Adipocyte (in vitro differentiated cells): ENCODE results near the gene TMPRSS6.

Experiments
- DNase-seq: peaks from one replicate; pipeline ENCODE4 v3.0.0-alpha.2; 2015; ENCODE audit warnings: low read depth
- H3K27me3 ChIP-seq: replicated peaks from 2 replicates; pipeline ENCODE4 v1.7.0; 2013; ENCODE audit warnings: mild to moderate bottlenecking, low read length, moderate library complexity; ENCODE audit not compliant: control insufficient read depth, insufficient read depth
- H3K36me3 ChIP-seq: 2 replicates; pipeline ENCODE4 v1.7.0; 2013; ENCODE audit warnings: low read length, mild to moderate bottlenecking, moderate library complexity; ENCODE audit not compliant: control insufficient read depth, insufficient read depth, severe bottlenecking
- H3K4me1 ChIP-seq: 2 replicates; pipeline ENCODE4 v1.7.0; 2013; ENCODE audit warnings: mild to moderate bottlenecking, low read length, moderate library complexity; ENCODE audit not compliant: control insufficient read depth, insufficient read depth
- H3K4me3 ChIP-seq: 2 replicates; pipeline ENCODE4 v1.7.0; 2013; ENCODE audit warnings: mild to moderate bottlenecking, low read length, moderate library complexity
- H3K9ac ChIP-seq: 2 replicates; pipeline ENCODE4 v1.7.0; 2013; ENCODE audit warnings: mild to moderate bottlenecking, low read length, moderate library complexity
- H3K9me3 ChIP-seq: 2 replicates; pipeline ENCODE4 v1.7.0; 2013; ENCODE audit warnings: mild to moderate bottlenecking, low read length, moderate library complexity; ENCODE audit not compliant: control insufficient read depth

Gene TMPRSS6

GRCh38 chr22:37028692-37029674 lies 80.5 kb downstream of the TMPRSS6 start:
- no peak for DNase-seq
- H3K36me3 ChIP-seq: peaks cover 60% of the 10 kb centered on the region

DNA sequence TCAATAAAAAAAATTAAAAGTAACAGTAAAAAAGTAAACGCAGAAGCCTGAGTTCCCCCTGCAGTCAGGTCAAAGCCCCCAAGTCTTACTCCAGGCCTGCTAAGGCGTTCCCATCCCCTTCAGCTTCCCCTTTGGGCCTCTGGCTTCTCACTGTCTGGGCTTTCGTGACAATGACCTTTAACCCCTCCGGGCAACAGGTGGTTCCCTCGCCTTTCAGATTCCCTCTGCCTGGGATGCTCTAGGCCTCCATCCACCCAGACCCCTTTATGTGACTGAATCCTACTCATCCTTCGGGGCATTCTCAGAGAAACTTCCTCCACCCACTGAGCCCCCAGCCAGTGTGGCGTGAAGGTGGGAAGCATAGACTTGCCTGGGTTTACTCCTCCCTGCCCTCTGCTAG lies 82.0 kb downstream of the TMPRSS6 start:
- H3K36me3 ChIP-seq: peaks cover 60% of the 10 kb centered on the region
- peaks cover 9% of the 10 kb centered on the region for H3K4me1 ChIP-seq
- H3K4me3 ChIP-seq: no peak overlapping the region
- no peak for DNase-seq
- H3K9me3 ChIP-seq: no peaks in the 10 kb centered on the region
- no peaks in the 10 kb centered on the region for H3K27me3 ChIP-seq
- H3K9ac ChIP-seq: no peak overlapping the region

More at GRCh38 chr22:37028692-37029674, 80.5 kb downstream of the TMPRSS6 start:
- Histone ChIP-seq H3K4me1 (peaks cover 18% of the 10 kb centered on the region), H3K27me3 (no peaks in the 10 kb centered on the region), H3K9me3 (no peaks in the 10 kb centered on the region), H3K9ac (no peak overlapping the region), H3K4me3 (no peak overlapping the region)

- H3K36me3 ChIP-seq: peaks cover 60% of the 10 kb centered on the region
- H3K4me1 ChIP-seq: no peaks in the 10 kb centered on the region
- H3K27me3 ChIP-seq: no peaks in the 10 kb centered on the region
- no peaks in the 10 kb centered on the region for H3K9me3 ChIP-seq
- H3K4me3 ChIP-seq: no peak overlapping the region
- no peak overlapping the region for H3K9ac ChIP-seq
- no peak for DNase-seq
These were observed 83.2 kb downstream of the TMPRSS6 start for GRCh38 chr22:37026325-37026724.

GRCh38 chr22:37025500-37026070 lies 83.9 kb downstream of the TMPRSS6 start:
- no peak for DNase-seq
- H3K9me3 ChIP-seq: no peaks in the 10 kb centered on the region

DNA sequence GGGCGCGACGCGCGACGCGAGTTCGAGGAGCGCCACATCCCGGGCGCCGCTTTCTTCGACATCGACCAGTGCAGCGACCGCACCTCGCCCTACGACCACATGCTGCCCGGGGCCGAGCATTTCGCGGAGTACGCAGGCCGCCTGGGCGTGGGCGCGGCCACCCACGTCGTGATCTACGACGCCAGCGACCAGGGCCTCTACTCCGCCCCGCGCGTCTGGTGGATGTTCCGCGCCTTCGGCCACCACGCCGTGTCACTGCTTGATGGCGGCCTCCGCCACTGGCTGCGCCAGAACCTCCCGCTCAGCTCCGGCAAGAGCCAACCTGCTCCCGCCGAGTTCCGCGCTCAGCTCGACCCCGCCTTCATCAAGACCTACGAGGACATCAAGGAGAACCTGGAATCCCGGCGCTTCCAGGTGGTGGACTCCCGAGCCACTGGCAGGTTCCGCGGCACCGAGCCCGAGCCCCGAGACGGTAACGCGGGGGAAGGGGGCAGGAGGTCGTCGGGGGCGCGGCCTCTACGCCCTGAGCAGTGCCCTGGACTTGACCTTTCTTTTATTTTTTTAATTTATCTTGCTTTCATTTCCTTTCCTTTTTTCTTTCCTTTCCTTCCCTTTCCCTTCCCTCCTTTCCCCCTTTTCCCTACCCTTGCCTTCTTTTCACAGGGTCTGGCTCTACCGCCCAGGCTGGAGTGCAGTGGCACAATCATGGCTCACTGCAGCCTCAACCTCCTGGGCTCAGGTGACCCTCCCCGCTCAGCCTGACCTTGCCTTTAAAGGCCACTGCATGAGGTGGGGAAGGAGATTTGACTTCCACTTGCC lies 85.0 kb downstream of the TMPRSS6 start:
- H3K4me3 ChIP-seq: no peak overlapping the region
- H3K9me3 ChIP-seq: no peaks in the 10 kb centered on the region
- peaks cover 10% of the 10 kb centered on the region for H3K4me1 ChIP-seq
- H3K27me3 ChIP-seq: no peaks in the 10 kb centered on the region
- DNase-seq: no peak
- no peak overlapping the region for H3K9ac ChIP-seq
- H3K36me3 ChIP-seq: peaks cover 49% of the 10 kb centered on the region

More at GRCh38 chr22:37025500-37026070, 83.9 kb downstream of the TMPRSS6 start:
- Histone ChIP-seq H3K4me1 (peaks cover 5% of the 10 kb centered on the region), H3K9ac (no peak overlapping the region), H3K27me3 (no peaks in the 10 kb centered on the region), H3K4me3 (no peak overlapping the region), H3K36me3 (peaks cover 59% of the 10 kb centered on the region)

DNA sequence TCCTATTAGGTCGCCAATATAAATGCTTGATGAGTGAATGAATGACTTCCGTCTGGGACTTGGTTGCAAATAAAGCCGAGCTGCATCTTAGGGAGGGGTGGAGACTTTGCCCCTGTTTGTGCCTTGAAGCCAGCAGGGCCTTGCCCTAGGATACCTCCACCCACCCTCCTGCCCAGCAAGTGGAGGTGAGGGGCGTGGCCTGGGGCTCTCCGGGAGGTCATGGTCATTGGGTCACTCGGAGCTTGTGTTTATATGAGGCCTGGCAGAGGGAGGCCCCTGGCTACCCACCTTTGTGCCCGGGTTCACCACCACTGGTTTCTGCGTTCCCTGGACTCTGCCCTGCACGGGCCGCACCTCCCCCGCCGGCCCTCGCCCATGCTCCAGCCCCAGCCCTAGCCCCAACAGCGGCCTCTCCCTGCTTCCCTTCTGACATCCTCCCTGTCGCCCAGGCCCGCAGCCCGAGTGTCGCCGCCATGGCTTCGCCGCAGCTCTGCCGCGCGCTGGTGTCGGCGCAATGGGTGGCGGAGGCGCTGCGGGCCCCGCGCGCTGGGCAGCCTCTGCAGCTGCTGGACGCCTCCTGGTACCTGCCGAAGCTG lies 85.7 kb downstream of the TMPRSS6 start:
- Histone ChIP-seq H3K36me3 (peaks cover 42% of the 10 kb centered on the region), H3K9me3 (no peaks in the 10 kb centered on the region), H3K27me3 (no peaks in the 10 kb centered on the region), H3K4me1 (peaks cover 10% of the 10 kb centered on the region), H3K9ac (no peak overlapping the region), H3K4me3 (no peak overlapping the region)
- no peak for DNase-seq

GRCh38 chr22:37022483-37023337 lies 86.8 kb downstream of the TMPRSS6 start:
- H3K9me3 ChIP-seq: no peaks in the 10 kb centered on the region
- H3K9ac ChIP-seq: no peak overlapping the region
- H3K4me3 ChIP-seq: no peak overlapping the region
- no peaks in the 10 kb centered on the region for H3K27me3 ChIP-seq
- DNase-seq: no peak
- peaks cover 19% of the 10 kb centered on the region for H3K4me1 ChIP-seq
- H3K36me3 ChIP-seq: peaks cover 42% of the 10 kb centered on the region

DNA sequence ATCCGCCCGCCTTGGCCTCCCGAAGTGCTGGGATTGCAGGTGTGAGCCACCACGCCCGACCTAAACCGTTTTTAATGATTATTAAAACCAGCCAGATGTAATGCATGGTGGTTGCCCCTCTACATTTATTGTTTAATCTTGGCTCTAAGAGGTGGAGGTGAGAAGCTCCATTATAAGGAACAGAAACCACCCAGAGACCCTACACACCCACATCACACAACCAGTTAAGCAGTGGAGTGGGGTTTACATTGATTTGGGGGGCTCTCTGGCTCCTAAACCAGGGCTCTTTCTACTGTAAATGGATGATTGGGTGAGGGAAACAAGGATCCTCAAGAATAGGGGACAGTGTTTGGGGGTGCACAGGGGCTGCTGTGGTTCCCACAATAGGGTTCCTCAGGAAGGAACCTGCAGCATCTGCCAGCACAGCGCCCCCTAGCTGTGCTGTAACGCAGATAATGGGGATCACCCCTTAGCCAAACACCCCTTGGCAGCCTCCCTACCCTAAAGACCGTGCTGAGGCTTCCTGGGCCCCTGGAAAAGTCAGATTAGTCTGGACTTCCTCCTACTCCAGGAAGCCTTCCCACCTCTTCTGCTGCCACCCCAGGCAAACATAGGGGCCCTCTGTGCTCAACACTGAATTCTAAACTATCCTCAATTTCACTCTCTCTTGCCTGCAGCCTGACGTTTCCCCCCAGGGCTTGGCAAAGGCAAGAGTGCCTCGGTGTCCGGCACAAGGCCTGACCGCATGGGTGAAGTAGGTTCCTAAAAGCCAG lies 87.6 kb downstream of the TMPRSS6 start:
- DNase-seq: peak; percentile 60
- no peaks in the 10 kb centered on the region for H3K9me3 ChIP-seq
- no peaks in the 10 kb centered on the region for H3K27me3 ChIP-seq
- peaks cover 39% of the 10 kb centered on the region for H3K36me3 ChIP-seq
- no peak overlapping the region for H3K4me3 ChIP-seq
- peaks cover 27% of the 10 kb centered on the region for H3K4me1 ChIP-seq
- H3K9ac ChIP-seq: no peak overlapping the region

DNA sequence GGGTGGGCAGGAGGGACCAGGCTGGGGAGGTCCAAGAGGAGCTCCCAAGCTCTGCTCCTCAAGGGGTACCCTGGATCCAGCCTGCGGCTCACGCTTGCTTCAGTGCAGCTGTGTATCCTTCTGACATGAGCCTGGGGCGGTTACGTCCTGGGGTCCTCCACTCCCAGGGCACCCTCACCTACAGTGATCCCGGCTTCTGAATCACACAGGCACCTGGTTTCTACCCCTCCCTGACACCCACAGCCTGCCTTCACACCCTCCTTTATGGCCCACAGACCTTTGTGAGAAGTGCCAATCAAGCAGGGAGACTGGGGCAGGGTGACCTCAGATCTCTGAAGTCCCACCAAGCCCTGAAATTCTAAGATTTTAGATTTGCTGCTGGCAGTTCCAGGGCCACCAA lies 88.5 kb downstream of the TMPRSS6 start:
- no peak for DNase-seq
- Histone ChIP-seq H3K36me3 (peaks cover 31% of the 10 kb centered on the region), H3K4me1 (peaks cover 35% of the 10 kb centered on the region), H3K9me3 (no peaks in the 10 kb centered on the region), H3K9ac (no peak overlapping the region), H3K27me3 (no peaks in the 10 kb centered on the region), H3K4me3 (no peak overlapping the region)

GRCh38 chr22:37020192-37020479 lies 89.4 kb downstream of the TMPRSS6 start:
- peak; percentile 66 for DNase-seq
- Histone ChIP-seq H3K4me1 (peaks cover 41% of the 10 kb centered on the region), H3K36me3 (peaks cover 22% of the 10 kb centered on the region)

More at GRCh38 chr22:37020192-37020479, 89.4 kb downstream of the TMPRSS6 start:
- Histone ChIP-seq H3K4me3 (peak overlapping the region; percentile 94), H3K9ac (peak overlapping the region; percentile 95), H3K9me3 (no peaks in the 10 kb centered on the region), H3K27me3 (no peaks in the 10 kb centered on the region)
